Ectodermal cell (in vitro differentiated cells): ENCODE measurements around the gene ELP1.
"Not testable (repeated sequence)": the region's sequence is repeated elsewhere in the genome, so short reads cannot be mapped to it uniquely, and the experiment has no call there.

Experiments
- H3K27ac ChIP-seq: 2 replicates; pipeline ENCODE4 v1.7.0; 2013; ENCODE audit warnings: mild to moderate bottlenecking, low read depth, low read length; ENCODE audit not compliant: insufficient read depth, poor library complexity, severe bottlenecking
- H3K27me3 ChIP-seq: 2 replicates; pipeline ENCODE4 v1.7.0; 2013; ENCODE audit warnings: mild to moderate bottlenecking, low read length; ENCODE audit not compliant: insufficient read depth, control insufficient read depth, poor library complexity, severe bottlenecking
- H3K36me3 ChIP-seq: one replicate; pipeline ENCODE4 v1.7.0; 2013; ENCODE audit warnings: low read length; ENCODE audit not compliant: control insufficient read depth, insufficient read depth
- H3K4me1 ChIP-seq: one replicate; pipeline ENCODE4 v1.7.0; 2013; ENCODE audit warnings: low read length; ENCODE audit not compliant: control insufficient read depth, insufficient read depth
- H3K4me3 ChIP-seq: 2 replicates; pipeline ENCODE4 v1.7.0; 2013; ENCODE audit warnings: low read depth, low read length, control low read depth; ENCODE audit not compliant: insufficient read depth
- H3K9me3 ChIP-seq: 2 replicates; pipeline ENCODE4 v1.7.0; 2013; ENCODE audit warnings: mild to moderate bottlenecking, low read length, moderate library complexity; ENCODE audit not compliant: control insufficient read depth
- WGBS, 2 experiments: methylation state at CpG; one replicate each; pipeline ENCODE4 v1.1.7; 2013; ENCODE audit warnings: missing lambda C conversion rate in 2 of 2; 5-methylcytosine and 5-hydroxymethylcytosine counted together

The ELP1 gene

GRCh38 chr9:108844391-108844790 is 89.5 kb downstream of the ELP1 start:
- H3K4me1 ChIP-seq: no peaks in the 10 kb centered on the region
- no peaks in the 10 kb centered on the region for H3K9me3 ChIP-seq
- 83 to 92% methylated on average over 2 of the region's 2 CpGs for WGBS, 2 experiments
- H3K36me3 ChIP-seq: no peaks in the 10 kb centered on the region
- no peaks in the 10 kb centered on the region for H3K27me3 ChIP-seq
- no peak overlapping the region for H3K4me3 ChIP-seq
- no peak overlapping the region for H3K27ac ChIP-seq

GRCh38 chr9:108842610-108843295 is 91.2 kb downstream of the ELP1 start:
- H3K4me3 ChIP-seq: no peak overlapping the region
- 87 to 89% methylated on average over 16 of the region's 16 CpGs for WGBS, 2 experiments
- H3K36me3 ChIP-seq: no peaks in the 10 kb centered on the region
- no peaks in the 10 kb centered on the region for H3K27me3 ChIP-seq
- no peaks in the 10 kb centered on the region for H3K9me3 ChIP-seq
- H3K27ac ChIP-seq: no peak overlapping the region
- no peaks in the 10 kb centered on the region for H3K4me1 ChIP-seq

GRCh38 chr9:108839561-108839960 is 94.4 kb downstream of the ELP1 start:
- 87 to 89% methylated on average over 5 of the region's 5 CpGs for WGBS, 2 experiments
- H3K36me3 ChIP-seq, H3K4me1 ChIP-seq, H3K4me3 ChIP-seq, H3K27me3 ChIP-seq, H3K9me3 ChIP-seq, H3K27ac ChIP-seq: not testable (repeated sequence)

- H3K9me3 ChIP-seq: no peaks in the 10 kb centered on the region
- 90 to 94% methylated on average over 5 to 6 of the region's 6 CpGs for WGBS, 2 experiments
These were observed 95.9 kb downstream of the ELP1 start for GRCh38 chr9:108838017-108838416.

GRCh38 chr9:108837530-108837929 is 96.4 kb downstream of the ELP1 start:
- Histone ChIP-seq H3K4me3 (no peak overlapping the region), H3K27ac (no peak overlapping the region), H3K9me3 (no peaks in the 10 kb centered on the region), H3K27me3 (no peaks in the 10 kb centered on the region), H3K4me1 (peaks cover 7% of the 10 kb centered on the region), H3K36me3 (no peaks in the 10 kb centered on the region)
- 95 to 97% methylated on average over 3 to 4 of the region's 4 CpGs for WGBS, 2 experiments

More at GRCh38 chr9:108838017-108838416, 95.9 kb downstream of the ELP1 start:
- Histone ChIP-seq H3K4me1 (peaks cover 7% of the 10 kb centered on the region), H3K27ac (no peak overlapping the region), H3K27me3 (no peaks in the 10 kb centered on the region), H3K36me3 (no peaks in the 10 kb centered on the region), H3K4me3 (no peak overlapping the region)

- H3K36me3 ChIP-seq: no peaks in the 10 kb centered on the region
- H3K27ac ChIP-seq: no peak overlapping the region
- no peaks in the 10 kb centered on the region for H3K27me3 ChIP-seq
- H3K9me3 ChIP-seq: no peaks in the 10 kb centered on the region
- no peak overlapping the region for H3K4me3 ChIP-seq
- peaks cover 7% of the 10 kb centered on the region for H3K4me1 ChIP-seq
- WGBS, 2 experiments: 81 to 84% methylated on average over 5 of the region's 5 CpGs
These were observed 97.1 kb downstream of the ELP1 start for GRCh38 chr9:108836781-108837180.

- WGBS, 2 experiments: 88 to 93% methylated on average over 9 of the region's 9 CpGs
- Histone ChIP-seq H3K4me1 (peaks cover 7% of the 10 kb centered on the region), H3K4me3 (no peak overlapping the region), H3K27me3 (no peaks in the 10 kb centered on the region), H3K27ac (no peak overlapping the region), H3K9me3 (no peaks in the 10 kb centered on the region), H3K36me3 (no peaks in the 10 kb centered on the region)
These were observed 97.6 kb downstream of the ELP1 start for GRCh38 chr9:108836319-108836718.

GRCh38 chr9:108835831-108836230 is 98.1 kb downstream of the ELP1 start:
- H3K36me3 ChIP-seq: no peaks in the 10 kb centered on the region

GRCh38 chr9:108834959-108835665 is 98.8 kb downstream of the ELP1 start:
- H3K9me3 ChIP-seq: no peaks in the 10 kb centered on the region
- WGBS, 2 experiments: 92 to 97% methylated on average over 4 of the region's 4 CpGs
- no peak overlapping the region for H3K27ac ChIP-seq
- no peaks in the 10 kb centered on the region for H3K27me3 ChIP-seq
- no peak overlapping the region for H3K4me3 ChIP-seq
- H3K4me1 ChIP-seq: peaks cover 7% of the 10 kb centered on the region
- H3K36me3 ChIP-seq: no peaks in the 10 kb centered on the region

More at GRCh38 chr9:108835831-108836230, 98.1 kb downstream of the ELP1 start:
- Histone ChIP-seq H3K4me3 (no peak overlapping the region), H3K27ac (no peak overlapping the region), H3K9me3 (no peaks in the 10 kb centered on the region), H3K4me1 (peaks cover 7% of the 10 kb centered on the region), H3K27me3 (no peaks in the 10 kb centered on the region)
- WGBS, 2 experiments: 75 to 81% methylated on average over 7 of the region's 7 CpGs

GRCh38 chr9:108832179-108832500 is 101.8 kb downstream of the ELP1 start:
- Histone ChIP-seq H3K4me1 (peaks cover 7% of the 10 kb centered on the region), H3K4me3 (no peak overlapping the region), H3K36me3 (no peaks in the 10 kb centered on the region), H3K27ac (no peak overlapping the region), H3K27me3 (no peaks in the 10 kb centered on the region), H3K9me3 (no peaks in the 10 kb centered on the region)
- WGBS, 2 experiments: 92 to 97% methylated on average over 3 of the region's 3 CpGs
